D341Med (cell line): ENCODE results near the gene ADRA2B.

Experiments
- DNase-seq: peaks from one replicate; pipeline ENCODE4 v3.0.0; 2012; ENCODE audit warnings: low spot score

Gene ADRA2B

DNA sequence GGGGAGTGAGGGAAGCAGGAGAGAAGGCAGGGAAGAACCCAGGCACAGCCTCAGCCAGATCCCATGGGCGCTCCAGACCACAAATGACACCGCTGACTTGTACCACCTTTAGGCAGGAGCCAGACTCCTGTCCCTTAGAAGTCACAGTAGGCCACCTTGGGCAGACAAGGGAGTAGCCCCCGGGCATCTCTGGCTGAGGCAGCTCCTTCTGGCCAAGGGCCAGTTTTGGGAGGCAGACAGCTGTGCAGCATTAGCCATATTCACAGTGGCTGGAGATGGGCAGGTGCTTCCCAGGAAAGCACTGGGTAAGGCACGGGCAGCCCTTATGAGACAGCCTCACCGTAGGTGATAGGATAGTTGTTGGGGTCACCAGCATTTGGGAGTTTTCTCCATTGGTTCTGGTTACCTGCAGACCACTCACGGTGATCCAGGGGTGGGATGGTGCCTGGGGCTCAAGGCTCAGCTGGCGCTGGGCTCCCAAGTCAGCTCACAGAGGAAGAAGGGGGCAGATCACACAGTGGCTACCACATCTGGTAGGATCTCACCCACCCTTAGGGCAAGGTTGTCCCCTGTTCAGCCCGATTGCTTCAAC lies 19.9 kb upstream of the ADRA2B start:
- DNase-seq: no peak

DNA sequence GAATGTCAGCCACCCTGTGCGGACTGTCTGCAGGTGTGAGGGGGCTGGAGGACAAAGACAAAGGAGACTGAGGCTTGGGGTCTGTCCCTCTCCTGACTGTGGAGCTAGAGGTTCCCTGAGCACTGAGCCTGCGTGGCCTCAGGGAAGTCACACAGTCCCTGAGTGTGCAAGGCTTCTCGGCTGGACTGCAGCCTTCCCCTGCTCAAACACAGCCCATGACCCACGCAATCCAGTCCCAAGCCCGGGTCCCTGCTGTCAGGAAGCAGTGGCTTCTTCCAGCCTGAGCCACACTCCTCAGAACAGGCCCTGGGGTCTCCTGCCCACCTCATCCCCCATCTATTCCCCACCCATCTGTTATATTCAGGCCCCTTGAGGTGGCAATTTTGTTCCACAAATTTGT lies 19.2 kb upstream of the ADRA2B start:
- DNase-seq: no peak

GRCh38 chr2:96135171-96135570 lies 18.8 kb upstream of the ADRA2B start:
- DNase-seq: no peak

DNA sequence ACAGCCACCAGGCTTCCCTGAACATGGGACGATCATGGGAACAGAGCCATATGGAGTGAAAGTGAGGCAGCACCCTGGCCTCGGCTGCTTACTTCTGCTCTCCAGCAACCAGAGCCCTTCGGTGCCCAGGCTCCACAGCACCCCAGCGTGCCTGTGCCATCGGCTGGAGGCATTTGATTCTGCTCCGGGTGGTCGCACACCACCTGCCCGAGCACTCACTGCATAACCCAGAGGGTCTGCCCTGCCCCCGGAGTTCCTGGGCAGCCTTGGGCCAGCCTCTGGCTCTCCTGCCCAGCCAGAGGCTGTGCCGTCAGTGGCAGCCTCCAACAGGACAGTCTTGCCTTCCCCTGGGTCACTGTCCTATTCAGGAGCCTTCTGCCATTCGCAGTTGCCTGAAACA lies 18.1 kb upstream of the ADRA2B start:
- DNase-seq: no peak

DNA sequence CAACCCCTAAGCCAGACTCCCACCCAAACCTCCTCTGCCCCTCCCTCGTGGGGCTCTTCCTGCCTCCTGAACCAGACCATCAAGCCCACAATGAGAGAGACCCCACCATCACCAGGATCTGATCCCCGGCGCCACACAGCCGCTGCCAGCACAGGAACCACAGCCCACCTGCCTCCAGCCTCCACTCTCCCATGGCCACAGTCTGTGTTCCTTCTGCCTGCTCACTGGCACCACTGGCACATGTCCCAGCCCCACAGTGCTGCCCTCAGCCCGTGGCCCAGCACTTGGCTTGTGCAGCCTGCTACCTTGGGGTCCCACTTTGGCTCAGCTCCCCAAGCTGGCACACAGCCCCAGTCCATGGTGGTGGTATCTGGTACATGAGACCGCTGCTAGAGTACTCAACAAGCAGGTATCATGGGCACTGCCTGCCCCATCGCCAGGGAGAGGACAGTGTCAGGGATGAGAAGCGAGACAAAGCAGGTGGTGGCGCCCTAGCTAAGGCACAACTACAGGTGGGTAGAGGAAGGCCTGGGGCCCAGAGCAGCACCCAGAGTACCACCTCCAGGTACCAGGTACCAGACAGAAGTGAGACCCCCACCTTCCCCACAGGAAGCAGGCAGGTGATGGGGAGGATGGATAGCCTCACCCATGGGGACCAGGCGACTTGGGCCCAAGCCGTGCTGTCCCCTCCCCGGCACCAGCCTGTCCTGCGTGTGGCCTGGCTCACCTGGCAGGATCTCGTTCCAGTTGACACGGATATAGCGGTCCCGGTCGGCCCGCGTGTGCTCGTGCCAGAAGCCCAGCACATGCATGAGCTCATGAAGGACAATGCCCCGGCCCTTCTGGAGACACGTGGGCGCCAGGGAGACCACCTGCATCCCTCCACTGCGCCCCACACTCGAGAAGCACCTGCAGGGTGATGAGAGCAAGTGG lies 15.7 kb upstream of the ADRA2B start:
- no peak for DNase-seq

- DNase-seq: no peak
Observed at GRCh38 chr2:96131152-96131812, 14.9 kb upstream of the ADRA2B start.

DNA sequence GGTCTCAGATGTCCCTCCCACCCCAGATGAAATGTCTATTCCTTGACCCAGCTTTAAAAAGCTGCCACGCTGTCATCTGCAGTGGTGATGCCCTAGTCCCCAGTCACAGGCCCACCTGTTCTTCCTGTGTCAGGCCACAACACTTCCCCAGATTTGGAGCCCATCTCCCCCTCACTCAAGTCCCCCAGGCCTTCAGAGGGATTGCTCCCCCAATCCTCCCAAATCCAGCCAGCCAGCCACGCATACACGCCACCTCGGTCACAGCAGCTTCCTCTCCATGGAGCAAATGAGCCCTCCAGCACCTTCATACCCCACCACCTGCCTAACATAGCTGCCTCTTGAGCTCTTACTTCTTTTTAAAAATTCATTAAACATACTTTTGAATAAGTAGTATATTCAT lies 14.1 kb upstream of the ADRA2B start:
- no peak for DNase-seq

- no peak for DNase-seq
Observed at GRCh38 chr2:96129528-96130120, 13.3 kb upstream of the ADRA2B start.

DNA sequence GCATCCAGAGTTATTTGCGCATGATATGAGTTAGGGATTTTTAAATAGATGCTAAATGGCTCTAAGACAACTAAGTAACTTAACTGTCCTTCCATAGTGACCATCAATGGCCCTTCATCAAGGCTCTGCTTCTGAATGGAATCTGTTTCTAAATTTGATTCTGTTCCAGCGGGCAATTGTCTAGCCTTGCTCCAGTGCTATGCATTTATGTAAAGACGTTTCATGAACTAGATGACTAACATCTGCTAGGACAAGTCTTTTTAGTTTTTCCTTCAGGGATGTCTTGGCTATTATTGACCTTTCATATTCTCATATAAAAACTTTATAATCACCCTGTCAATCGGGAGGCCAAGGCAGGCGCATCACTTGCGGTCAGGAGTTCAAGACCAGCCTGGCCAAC lies 12.1 kb upstream of the ADRA2B start:
- no peak for DNase-seq

GRCh38 chr2:96124406-96125265 lies 8.3 kb upstream of the ADRA2B start:
- DNase-seq: no peak

GRCh38 chr2:96123936-96124335 lies 7.6 kb upstream of the ADRA2B start:
- DNase-seq: no peak

- no peak for DNase-seq
Observed at GRCh38 chr2:96123290-96123689, 6.9 kb upstream of the ADRA2B start.

DNA sequence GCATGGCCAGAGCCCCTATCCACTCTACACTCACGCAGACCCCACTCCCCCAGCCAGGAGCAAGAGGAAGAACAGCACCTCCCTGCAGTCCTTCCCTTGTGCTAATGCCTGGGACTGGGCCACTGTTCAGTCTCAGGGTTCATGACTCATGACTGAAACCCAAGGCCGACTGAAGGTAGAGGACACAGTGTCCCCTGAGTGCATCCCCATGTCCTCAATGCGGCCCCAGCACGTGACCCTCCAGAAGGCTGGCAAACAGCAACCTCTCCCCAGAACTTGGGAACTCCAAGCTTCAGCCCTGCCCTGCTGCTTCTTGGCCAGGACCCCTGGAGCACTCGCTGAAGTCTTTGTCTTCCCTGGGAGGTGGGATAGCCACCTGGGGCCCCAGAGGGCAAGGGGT lies 6.0 kb upstream of the ADRA2B start:
- DNase-seq: no peak

- no peak for DNase-seq
Observed at GRCh38 chr2:96121414-96121813, 5.0 kb upstream of the ADRA2B start.

DNA sequence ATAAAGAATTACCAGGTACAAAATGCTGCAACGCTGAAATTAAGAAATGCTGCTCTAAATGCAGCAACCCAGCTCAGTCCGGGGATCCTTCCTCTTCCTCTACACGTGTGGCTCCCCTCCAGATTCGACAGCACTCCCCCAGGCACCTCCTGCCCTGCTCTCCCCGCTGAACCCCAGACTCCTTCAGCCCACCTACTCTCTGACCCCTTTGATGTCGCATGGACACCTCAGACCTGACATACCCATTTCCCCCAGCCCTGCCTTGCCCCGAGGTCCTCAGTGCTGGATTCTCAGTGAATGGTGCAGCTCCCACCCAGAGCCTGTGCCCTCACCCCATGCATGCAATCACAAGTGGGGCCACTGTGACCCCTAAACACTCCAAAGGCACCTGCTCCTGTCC lies 4.6 kb upstream of the ADRA2B start:
- DNase-seq: no peak

- DNase-seq: no peak
Observed at GRCh38 chr2:96120091-96120720, 3.8 kb upstream of the ADRA2B start.

- no peak for DNase-seq
Observed at GRCh38 chr2:96119389-96119751, 3.0 kb upstream of the ADRA2B start.

- DNase-seq: no peak
Observed at GRCh38 chr2:96118698-96119388, 2.5 kb upstream of the ADRA2B start.

- no peak for DNase-seq
Observed at GRCh38 chr2:96117701-96118588, 1.6 kb upstream of the ADRA2B start.
